Measurements from ENCODE around the gene NSUN2.

- no peak for TF ChIP-seq CTCF (IDR thresholded peaks at IDR 0.05; ENCODE audit: low read depth, low read length, poor library complexity, severe bottlenecking)
- TF ChIP-seq EZH2phosphoT487 (IDR thresholded peaks at IDR 0.05; ENCODE audit: borderline replicate concordance, low read length), result no peak
These were observed 19.2 kb upstream of the NSUN2 start for GRCh38 chr5:6652025-6652424.

All from DOHH2 (cell line).